ENCODE results near the gene ARHGAP4.
A peak's percentile ranks its signal among the peaks of the same experiment; 100 is the strongest.

The ARHGAP4 gene

GRCh38 chrX:153927672-153927921 lies 1.5 kb upstream of the ARHGAP4 start:
- no peak for DNase-seq (ENCODE audit: low read depth in 2 of 2)

- peak; percentile 43 to 50 for DNase-seq (ENCODE audit: low read depth in 2 of 2)
These were observed 1.0 kb upstream of the ARHGAP4 start for GRCh38 chrX:153926858-153927671.

- no peak for DNase-seq (ENCODE audit: low read depth in 2 of 2)
These were observed 441 bp upstream of the ARHGAP4 start for GRCh38 chrX:153926552-153926857.

GRCh38 chrX:153925387-153925738 lies 701 bp downstream of the ARHGAP4 start:
- DNase-seq (ENCODE audit: low read depth in 2 of 2), result no peak

- no peak for DNase-seq (ENCODE audit: low read depth in 2 of 2)
These were observed 1.8 kb downstream of the ARHGAP4 start for GRCh38 chrX:153924149-153924861.

- DNase-seq (ENCODE audit: low read depth in 2 of 2), result no peak
These were observed 2.9 kb downstream of the ARHGAP4 start for GRCh38 chrX:153922932-153923857.

GRCh38 chrX:153921511-153922446 lies 4.3 kb downstream of the ARHGAP4 start:
- no peak for DNase-seq (ENCODE audit: low read depth in 2 of 2)

GRCh38 chrX:153921070-153921469 lies 5.0 kb downstream of the ARHGAP4 start:
- no peak for DNase-seq (ENCODE audit: low read depth in 2 of 2)

- DNase-seq (ENCODE audit: low read depth in 2 of 2), result no peak
These were observed 5.5 kb downstream of the ARHGAP4 start for GRCh38 chrX:153920546-153920945.

GRCh38 chrX:153919281-153919680 lies 6.8 kb downstream of the ARHGAP4 start:
- no peak for DNase-seq (ENCODE audit: low read depth in 2 of 2)

- no peak for DNase-seq (ENCODE audit: low read depth in 2 of 2)
These were observed 8.2 kb downstream of the ARHGAP4 start for GRCh38 chrX:153917869-153918268.

GRCh38 chrX:153913701-153914100 lies 12.4 kb downstream of the ARHGAP4 start:
- no peak for DNase-seq (ENCODE audit: low read depth in 2 of 2)

- DNase-seq (ENCODE audit: low read depth in 2 of 2), result no peak
These were observed 12.9 kb downstream of the ARHGAP4 start for GRCh38 chrX:153913211-153913610.

GRCh38 chrX:153911798-153912197 lies 14.3 kb downstream of the ARHGAP4 start:
- DNase-seq (ENCODE audit: low read depth in 2 of 2), result no peak

- DNase-seq (ENCODE audit: low read depth in 2 of 2), result no peak
These were observed 15.6 kb downstream of the ARHGAP4 start for GRCh38 chrX:153910446-153910845.

GRCh38 chrX:153909980-153910360 lies 16.1 kb downstream of the ARHGAP4 start:
- DNase-seq (ENCODE audit: low read depth in 2 of 2), result no peak

GRCh38 chrX:153909024-153909979 lies 16.8 kb downstream of the ARHGAP4 start:
- DNase-seq (ENCODE audit: low read depth in 2 of 2), result no peak

GRCh38 chrX:153908219-153908860 lies 17.7 kb downstream of the ARHGAP4 start:
- no peak for DNase-seq (ENCODE audit: low read depth in 2 of 2)

- DNase-seq (ENCODE audit: low read depth in 2 of 2), result no peak
These were observed 18.6 kb downstream of the ARHGAP4 start for GRCh38 chrX:153907456-153907855.
